HG03457 (cell line): ENCODE results near the gene STIMATE.

Source experiments
- ATAC-seq: cut with Tn5 transposase; IDR thresholded peaks from one replicate; pipeline ENCODE4 v1.9.1; 2021; ENCODE audit warnings: moderate number of reproducible peaks; ENCODE audit not compliant: unreplicated experiment

The STIMATE gene

GRCh38 chr3:52894756-52895155, 2.6 kb downstream of the STIMATE start:
- ATAC-seq = no peak

- no peak for ATAC-seq
Measured at GRCh38 chr3:52893723-52894122, 3.6 kb downstream of the STIMATE start.

- ATAC-seq = no peak
Measured at GRCh38 chr3:52892625-52893311, 4.6 kb downstream of the STIMATE start.

GRCh38 chr3:52892290-52892624, 5.1 kb downstream of the STIMATE start:
- ATAC-seq = no peak

GRCh38 chr3:52891615-52892081, 5.7 kb downstream of the STIMATE start:
- no peak for ATAC-seq

GRCh38 chr3:52891164-52891563, 6.2 kb downstream of the STIMATE start:
- ATAC-seq = no peak

GRCh38 chr3:52890735-52891134, 6.6 kb downstream of the STIMATE start:
- no peak for ATAC-seq

- no peak for ATAC-seq
Measured at GRCh38 chr3:52889901-52890300, 7.4 kb downstream of the STIMATE start.

- no peak for ATAC-seq
Measured at GRCh38 chr3:52887166-52887565, 10.2 kb downstream of the STIMATE start.

- ATAC-seq = no peak
Measured at GRCh38 chr3:52886049-52886730, 11.2 kb downstream of the STIMATE start.

GRCh38 chr3:52882377-52882776, 15.0 kb downstream of the STIMATE start:
- ATAC-seq = no peak

- ATAC-seq = no peak
Measured at GRCh38 chr3:52881871-52882270, 15.5 kb downstream of the STIMATE start.

GRCh38 chr3:52880474-52880873, 16.9 kb downstream of the STIMATE start:
- no peak for ATAC-seq

GRCh38 chr3:52880047-52880446, 17.3 kb downstream of the STIMATE start:
- ATAC-seq = no peak

- no peak for ATAC-seq
Measured at GRCh38 chr3:52879581-52879980, 17.8 kb downstream of the STIMATE start.

GRCh38 chr3:52879090-52879489, 18.3 kb downstream of the STIMATE start:
- ATAC-seq = no peak

GRCh38 chr3:52877085-52877484, 20.3 kb downstream of the STIMATE start:
- no peak for ATAC-seq

- ATAC-seq = no peak
Measured at GRCh38 chr3:52874864-52875587, 22.3 kb downstream of the STIMATE start.

- ATAC-seq = no peak
Measured at GRCh38 chr3:52874160-52874701, 23.1 kb downstream of the STIMATE start.

- no peak for ATAC-seq
Measured at GRCh38 chr3:52873433-52874159, 23.8 kb downstream of the STIMATE start.

GRCh38 chr3:52872245-52872644, 25.1 kb downstream of the STIMATE start:
- ATAC-seq = no peak
